ENCODE results near the gene MAT1A.

DNA sequence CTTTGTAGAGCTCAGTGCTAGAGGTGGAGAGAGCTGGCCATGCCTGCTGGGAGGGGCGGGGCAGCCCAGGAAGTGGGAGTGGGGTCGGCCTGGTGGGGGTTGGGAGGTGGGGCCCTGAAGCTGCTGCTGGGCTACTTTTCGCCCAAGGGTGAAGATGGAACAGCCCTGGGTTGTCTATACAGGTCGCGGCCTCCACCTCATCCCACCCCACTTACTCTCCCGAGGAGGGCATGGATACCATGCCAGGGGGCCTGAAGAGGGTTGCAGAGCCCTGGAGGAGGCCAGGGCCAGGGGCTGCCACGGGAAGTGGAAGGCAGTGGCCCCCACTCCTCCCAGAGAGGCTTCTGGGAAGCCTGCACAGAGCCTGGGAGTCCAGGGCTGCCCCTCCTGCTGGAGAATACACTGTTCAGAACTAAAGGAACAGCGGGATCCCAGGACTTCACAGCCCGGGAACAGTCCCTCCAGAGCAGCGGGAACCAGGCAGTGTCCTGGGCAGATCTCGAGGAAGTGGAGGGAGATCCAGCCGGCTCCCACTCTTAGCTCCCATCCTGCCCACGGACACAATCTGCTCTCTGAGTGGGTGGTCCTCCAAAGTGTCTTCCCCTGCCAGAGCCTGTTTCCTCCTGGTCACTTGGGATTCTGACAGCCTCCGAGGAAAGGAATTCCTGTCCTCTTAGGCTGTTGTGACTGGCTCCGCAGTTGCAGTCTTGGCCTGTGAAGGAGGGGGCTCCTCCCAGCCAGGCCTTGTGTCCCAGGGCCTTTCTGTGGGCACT lies 23.5 kb downstream of the MAT1A start:
- TF ChIP-seq, protein P1, sequence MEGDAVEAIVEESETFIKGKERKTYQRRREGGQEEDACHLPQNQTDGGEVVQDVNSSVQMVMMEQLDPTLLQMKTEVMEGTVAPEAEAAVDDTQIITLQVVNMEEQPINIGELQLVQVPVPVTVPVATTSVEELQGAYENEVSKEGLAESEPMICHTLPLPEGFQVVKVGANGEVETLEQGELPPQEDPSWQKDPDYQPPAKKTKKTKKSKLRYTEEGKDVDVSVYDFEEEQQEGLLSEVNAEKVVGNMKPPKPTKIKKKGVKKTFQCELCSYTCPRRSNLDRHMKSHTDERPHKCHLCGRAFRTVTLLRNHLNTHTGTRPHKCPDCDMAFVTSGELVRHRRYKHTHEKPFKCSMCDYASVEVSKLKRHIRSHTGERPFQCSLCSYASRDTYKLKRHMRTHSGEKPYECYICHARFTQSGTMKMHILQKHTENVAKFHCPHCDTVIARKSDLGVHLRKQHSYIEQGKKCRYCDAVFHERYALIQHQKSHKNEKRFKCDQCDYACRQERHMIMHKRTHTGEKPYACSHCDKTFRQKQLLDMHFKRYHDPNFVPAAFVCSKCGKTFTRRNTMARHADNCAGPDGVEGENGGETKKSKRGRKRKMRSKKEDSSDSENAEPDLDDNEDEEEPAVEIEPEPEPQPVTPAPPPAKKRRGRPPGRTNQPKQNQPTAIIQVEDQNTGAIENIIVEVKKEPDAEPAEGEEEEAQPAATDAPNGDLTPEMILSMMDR (conservative IDR thresholded peaks at IDR 0.05 in 1 of 2, IDR thresholded peaks at IDR 0.05 in 1 of 2; ENCODE audit: extremely low read depth in 1 of 2, insufficient read depth in 1 of 2, low read depth in 1 of 2, low read length in 2 of 2): no peak
- TF ChIP-seq EZH2 (IDR thresholded peaks at IDR 0.05; ENCODE audit: borderline replicate concordance, low read length): no peak

Data from mammary epithelial cell (primary cell).